GM19351 (cell line): Measurements from ENCODE around the gene TATDN3.
"Not testable (repeated sequence)": the region's sequence is repeated elsewhere in the genome, so short reads cannot be mapped to it uniquely, and the experiment has no call there.

Experiments
- ATAC-seq: cut with Tn5 transposase; IDR thresholded peaks from one replicate; pipeline ENCODE4 v1.9.1; 2021; ENCODE audit warnings: mild to moderate bottlenecking, moderate library complexity; ENCODE audit not compliant: unreplicated experiment

The TATDN3 gene, protein sequence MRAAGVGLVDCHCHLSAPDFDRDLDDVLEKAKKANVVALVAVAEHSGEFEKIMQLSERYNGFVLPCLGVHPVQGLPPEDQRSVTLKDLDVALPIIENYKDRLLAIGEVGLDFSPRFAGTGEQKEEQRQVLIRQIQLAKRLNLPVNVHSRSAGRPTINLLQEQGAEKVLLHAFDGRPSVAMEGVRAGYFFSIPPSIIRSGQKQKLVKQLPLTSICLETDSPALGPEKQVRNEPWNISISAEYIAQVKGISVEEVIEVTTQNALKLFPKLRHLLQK

DNA sequence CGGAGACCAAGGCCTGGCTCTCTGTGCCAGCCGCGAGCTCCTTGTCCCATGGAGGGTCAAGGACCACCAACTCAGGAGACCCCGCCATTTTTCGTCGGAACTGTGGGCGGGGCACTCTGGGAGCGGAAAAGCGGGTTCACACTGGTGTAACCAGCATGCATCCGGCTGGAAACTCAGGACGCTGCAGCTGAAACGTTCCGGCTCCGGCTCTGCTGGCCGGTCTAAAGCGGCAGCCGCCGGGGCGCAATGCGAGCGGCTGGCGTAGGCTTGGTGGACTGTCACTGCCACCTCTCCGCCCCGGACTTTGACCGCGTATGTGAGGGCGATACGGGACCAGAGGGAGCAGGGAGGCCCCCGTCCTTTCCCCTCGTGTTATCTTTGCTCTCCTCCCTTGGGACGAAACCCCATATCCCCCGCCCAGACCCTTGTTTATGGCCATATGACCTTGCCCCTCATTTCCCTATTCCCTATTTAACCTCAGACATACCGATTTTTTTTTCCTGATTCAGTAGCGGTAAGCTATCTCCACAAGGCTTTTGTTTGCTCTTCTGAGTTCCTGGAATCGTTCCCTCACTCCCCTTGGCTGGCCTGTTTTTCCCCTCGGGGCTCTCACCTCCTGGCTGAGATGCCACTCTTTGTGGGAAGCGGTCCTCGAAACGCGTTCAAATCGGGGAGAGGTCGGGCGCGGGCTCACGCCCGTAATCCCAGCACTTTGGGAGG lies at the start of gene TATDN3, which contains the start of gene NSL1:
Gene TATDN3, plus strand, starts transcription at position 219 of the 720 bp plus-strand sequence. Its CDS starts 28 bp downstream, at position 247.
Gene NSL1, minus strand, starts transcription at position 102 of the 720 bp plus-strand sequence. Its CDS starts 14 bp downstream, at position 88.
- peak; percentile 58 for ATAC-seq

- no peak for ATAC-seq
Measured at GRCh38 chr1:212743901-212744475, 47.7 kb upstream of the TATDN3 start.

- ATAC-seq: no peak
Measured at GRCh38 chr1:212745303-212745702, 46.4 kb upstream of the TATDN3 start.

DNA sequence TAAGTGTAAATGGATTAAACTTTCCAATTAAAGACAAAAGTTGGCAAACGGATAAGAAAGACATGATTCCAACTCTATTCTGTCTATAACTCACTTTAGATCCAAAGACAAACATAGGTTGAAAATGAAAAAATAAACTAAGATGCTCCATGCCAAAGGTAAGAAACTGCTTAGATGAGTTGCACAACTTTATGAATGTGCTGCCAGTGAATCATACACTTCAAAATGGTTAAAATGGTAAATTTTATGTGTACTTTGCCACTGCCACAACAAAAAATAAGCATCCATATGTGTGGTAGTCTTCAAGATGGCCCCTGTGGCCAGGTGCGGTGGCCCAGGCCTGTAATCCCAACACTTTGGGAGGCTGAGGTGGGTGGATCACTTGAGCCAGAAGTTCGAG lies 45.1 kb upstream of the TATDN3 start:
- ATAC-seq: no peak

- ATAC-seq: no peak
Measured at GRCh38 chr1:212749821-212750535, 41.7 kb upstream of the TATDN3 start.

- ATAC-seq: no peak
Measured at GRCh38 chr1:212752252-212752933, 39.3 kb upstream of the TATDN3 start.

DNA sequence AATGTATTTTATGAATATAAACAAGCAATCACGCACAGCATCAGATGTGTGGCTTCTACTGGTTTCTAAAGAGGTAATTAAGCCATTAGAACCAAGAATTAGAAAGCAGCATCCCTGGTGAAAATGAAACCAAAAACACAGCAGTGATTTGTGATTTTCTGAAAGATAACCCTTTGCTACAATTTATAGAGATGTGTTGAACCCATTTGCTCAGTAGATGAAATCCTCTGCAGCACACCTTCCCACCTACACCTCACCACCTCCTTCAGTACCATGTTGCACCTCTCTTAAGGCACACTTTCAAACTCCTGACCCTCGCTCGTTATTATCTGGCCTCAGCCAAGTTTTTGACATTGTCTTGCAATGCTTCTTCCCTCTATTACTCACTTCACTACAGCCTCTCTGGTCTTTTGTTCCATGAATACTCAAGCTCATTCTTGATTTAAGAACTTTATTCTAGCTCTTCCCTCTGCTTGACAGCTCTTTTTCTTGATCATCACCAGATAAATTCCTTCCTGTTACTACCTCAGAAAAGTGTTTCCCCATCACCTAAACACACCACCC lies 38.7 kb upstream of the TATDN3 start:
- no peak for ATAC-seq

DNA sequence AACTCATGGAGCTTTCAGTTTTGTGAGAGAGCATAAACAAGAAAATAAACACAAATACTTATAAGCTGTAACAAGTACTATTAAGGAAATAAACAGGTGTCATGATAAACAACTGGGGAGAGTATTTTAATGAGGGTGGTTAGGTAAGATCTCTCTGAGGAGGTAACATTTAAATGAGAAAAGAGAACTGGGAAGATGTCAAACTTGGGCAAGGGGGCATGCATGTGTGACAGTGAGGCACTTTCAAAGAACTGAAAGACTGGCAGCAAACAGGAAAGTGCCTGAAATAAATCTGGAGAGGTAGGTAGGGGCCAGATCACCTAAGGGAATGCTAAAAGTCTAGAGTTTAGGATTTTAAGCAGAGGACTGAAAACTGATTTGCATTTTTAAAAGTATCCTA lies 37.9 kb upstream of the TATDN3 start:
- ATAC-seq: no peak

GRCh38 chr1:212754193-212754592 lies 37.5 kb upstream of the TATDN3 start:
- peak; percentile 61 for ATAC-seq

- no peak for ATAC-seq
Measured at GRCh38 chr1:212754680-212755079, 37.0 kb upstream of the TATDN3 start.

DNA sequence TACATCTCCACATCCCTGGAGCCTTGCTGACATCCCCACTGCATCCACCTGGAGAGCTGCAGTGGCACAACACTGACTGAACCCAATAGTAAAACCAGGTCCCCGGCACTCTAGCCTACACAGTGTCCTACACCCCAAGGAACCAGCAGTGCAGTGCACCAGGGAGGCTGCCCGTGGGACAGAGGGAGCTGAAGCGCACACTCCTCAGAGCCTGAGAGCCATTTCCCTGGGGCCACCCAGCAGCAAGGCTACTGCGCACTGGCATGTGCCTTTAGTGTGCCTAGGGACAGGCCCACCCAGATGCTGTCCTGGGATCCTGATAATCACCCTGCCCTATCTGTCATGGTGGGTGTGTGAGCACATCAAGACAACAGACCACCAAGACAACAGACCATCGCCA lies 32.0 kb upstream of the TATDN3 start:
- no peak for ATAC-seq

GRCh38 chr1:212760126-212760823 lies 31.4 kb upstream of the TATDN3 start:
- peak; percentile 62 for ATAC-seq

- ATAC-seq: no peak
Measured at GRCh38 chr1:212762234-212762633, 29.5 kb upstream of the TATDN3 start.

GRCh38 chr1:212762839-212763238 lies 28.9 kb upstream of the TATDN3 start:
- no peak for ATAC-seq

DNA sequence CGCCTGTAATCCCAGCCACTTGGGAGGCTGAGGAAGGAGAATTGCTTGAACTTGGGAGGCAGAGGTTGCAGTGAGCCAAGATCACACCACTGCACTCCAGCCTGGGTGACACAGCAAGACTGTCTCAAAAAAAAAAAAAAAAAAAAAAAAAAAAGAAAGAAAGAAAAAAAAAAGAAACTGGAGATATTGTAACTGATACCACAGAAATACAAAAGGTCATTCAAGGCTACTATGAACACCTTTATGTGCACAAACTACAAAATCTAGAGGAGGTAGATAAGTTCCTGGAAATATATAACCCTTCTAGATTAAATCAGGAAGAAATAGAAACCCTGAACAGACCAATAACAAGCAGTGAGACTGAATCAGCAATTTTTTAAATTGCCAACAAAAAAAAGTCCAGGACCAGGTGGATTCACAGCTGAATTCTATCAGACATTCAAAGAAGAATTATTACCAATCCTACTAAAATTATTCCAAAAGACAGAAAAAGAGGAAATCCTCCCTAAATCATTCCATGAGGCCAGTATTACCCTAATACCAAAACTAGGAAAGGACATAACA lies 26.9 kb upstream of the TATDN3 start:
- not testable (repeated sequence) for ATAC-seq

DNA sequence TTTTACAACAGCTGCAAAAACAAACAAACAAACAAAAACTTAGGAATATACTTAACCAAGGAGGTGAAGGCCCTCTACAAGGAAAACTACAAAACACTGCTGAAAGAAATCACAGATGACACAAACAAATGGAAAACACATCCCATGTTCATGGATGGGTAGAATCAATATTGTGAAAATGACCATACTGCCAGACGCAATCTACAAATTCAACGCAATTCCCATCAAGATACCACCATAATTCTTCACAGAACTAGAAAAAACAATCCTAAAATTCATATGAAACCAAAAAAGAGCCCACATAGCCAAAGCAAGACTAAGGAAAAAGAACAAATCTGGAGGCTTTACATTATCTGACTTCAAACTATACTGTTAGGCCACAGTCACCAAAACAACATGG lies 24.9 kb upstream of the TATDN3 start:
- ATAC-seq: not testable (repeated sequence)

GRCh38 chr1:212769459-212770167 lies 22.1 kb upstream of the TATDN3 start:
- ATAC-seq: peak; percentile 71

- ATAC-seq: no peak
Measured at GRCh38 chr1:212771341-212771740, 20.4 kb upstream of the TATDN3 start.

- no peak for ATAC-seq
Measured at GRCh38 chr1:212773011-212773410, 18.7 kb upstream of the TATDN3 start.
